Measurements from ENCODE around the gene MYLIP.
"Not testable (repeated sequence)": the region's sequence is repeated elsewhere in the genome, so short reads cannot be mapped to it uniquely, and the experiment has no call there.

The MYLIP gene

DNA sequence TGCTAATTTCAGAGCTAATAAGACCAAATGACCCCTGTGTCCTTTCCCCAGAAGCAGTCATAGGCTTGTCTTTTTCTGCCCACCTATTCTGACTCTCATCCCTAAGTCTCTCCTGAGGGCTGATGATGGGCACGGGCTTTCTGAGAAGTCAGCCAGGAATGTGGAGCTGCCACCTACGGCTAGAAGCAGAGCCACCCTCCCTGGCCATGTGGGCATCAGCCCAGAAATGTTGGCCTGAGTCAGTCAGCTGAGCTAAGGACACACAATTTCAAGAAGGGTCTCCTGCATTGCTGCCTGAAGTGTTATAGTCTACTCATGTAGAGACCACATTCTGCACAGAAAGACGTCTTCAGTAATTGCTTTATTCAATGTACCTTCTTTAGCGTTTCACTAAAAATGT is 17.1 kb downstream of the MYLIP start:
- no peak for DNase-seq

DNA sequence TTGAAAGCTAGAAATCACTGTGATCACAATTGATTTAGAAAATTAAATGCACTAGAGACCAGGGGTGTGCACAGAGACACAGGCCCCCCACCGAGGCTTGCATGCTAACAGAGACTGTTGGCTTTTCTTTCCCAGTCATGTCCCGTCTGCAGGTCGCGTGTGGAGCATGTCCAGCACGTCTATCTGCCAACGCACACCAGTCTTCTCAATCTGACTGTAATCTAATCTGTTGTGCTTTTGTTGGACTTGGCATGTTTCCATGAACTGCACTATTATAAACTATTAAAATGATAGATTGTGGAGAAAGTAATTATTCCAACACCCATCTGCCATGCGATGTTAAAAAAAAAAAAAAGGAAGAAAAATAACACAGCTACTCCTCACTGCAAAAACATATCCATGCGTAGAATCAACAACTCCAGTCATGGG is 17.7 kb downstream of the MYLIP start:
- peak; percentile 14 for DNase-seq

- no peak for DNase-seq
These were observed 19.6 kb downstream of the MYLIP start for GRCh38 chr6:16148498-16148897.

DNA sequence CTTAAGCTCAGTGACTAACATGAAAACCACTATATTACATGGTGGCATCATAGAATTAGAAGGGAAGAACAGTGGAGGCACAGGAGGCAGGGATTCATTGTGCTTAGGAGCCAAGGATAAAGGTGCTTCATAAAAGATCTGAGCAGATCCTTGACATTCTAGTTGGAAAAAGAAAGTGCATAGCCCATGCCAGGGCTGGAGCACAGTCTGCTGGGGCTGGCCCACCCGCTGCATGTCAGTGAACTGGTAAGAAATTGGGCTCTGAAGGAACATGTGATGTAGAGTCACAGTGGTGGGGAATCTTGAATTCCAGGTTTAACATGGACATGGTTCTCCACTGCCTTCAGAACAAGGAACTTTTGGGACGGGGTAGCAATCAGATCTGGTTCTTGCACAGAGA is 20.4 kb downstream of the MYLIP start:
- DNase-seq: no peak

DNA sequence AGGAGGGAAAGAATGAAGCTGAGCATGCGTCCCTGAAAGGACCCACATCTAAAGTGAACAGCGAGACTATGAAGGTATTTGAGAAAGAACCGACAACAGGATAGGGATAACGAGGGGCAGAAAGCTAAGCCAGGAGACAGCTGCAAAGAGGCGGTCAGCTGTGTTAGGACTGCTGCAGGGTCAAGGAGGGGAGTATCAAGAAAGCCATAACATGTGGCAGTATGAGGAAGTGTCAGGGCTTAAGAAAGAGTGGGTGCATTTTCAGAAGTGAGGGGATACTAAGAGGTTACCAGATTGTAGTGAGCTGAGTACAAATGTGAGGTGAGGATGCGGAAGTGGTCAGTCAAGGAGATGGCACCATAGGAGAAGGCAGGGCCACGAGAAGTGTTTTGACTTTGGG is 21.2 kb downstream of the MYLIP start:
- no peak for DNase-seq

- no peak for DNase-seq
These were observed 24.4 kb downstream of the MYLIP start for GRCh38 chr6:16153211-16153820.

GRCh38 chr6:16154904-16155303 is 26.0 kb downstream of the MYLIP start:
- DNase-seq: no peak

GRCh38 chr6:16157492-16157891 is 28.6 kb downstream of the MYLIP start:
- no peak for DNase-seq

DNA sequence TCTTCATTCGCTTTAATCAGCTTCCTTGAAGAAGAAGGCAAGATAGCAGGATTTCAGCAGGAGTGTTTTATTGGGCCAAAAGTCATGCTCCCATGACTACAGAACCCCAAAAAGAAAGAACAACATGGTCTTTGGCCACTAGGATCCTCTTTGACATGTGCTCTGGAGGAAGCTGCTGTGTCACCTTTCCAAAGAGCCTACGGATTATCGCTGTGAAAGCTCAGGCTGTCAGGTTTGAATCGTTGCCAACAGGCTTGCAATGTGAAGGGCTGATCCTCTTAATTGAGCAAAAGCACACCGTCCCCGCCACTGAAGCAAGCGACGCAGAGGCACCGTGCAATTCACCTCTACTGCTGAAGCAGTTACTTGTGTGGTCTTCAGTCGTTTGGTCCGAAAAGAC is 29.0 kb downstream of the MYLIP start:
- peak; percentile 75 for DNase-seq

DNA sequence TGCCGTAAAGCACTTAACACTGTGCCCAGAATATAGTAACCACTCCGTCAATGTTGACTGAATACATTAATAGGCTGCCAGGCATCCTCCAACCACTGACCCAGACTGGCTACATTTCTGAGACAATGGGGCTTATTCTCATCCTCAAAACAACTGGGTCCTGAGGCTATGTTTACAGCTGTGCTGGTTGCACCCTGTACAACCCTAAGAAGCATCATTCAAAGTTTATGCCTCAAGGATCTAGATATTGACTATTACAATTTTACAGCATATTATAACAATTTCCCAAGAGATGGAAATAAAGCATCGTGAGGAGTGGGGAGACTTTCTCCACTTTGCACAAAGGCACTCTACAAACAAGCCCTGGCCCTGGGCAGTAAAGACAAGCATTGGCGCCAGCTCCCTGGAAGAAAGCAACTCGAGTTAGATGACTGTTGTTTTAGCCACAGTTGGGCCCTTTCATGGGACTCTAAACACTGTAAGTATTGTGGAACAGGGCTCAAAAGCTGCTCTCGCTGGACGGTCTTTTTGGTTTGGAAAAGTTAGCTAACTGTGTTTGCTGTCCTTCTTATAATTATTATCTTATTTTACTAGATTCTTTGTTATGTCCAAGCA is 30.2 kb downstream of the MYLIP start:
- no peak for DNase-seq

GRCh38 chr6:16160794-16161193 is 31.9 kb downstream of the MYLIP start:
- DNase-seq: no peak

DNA sequence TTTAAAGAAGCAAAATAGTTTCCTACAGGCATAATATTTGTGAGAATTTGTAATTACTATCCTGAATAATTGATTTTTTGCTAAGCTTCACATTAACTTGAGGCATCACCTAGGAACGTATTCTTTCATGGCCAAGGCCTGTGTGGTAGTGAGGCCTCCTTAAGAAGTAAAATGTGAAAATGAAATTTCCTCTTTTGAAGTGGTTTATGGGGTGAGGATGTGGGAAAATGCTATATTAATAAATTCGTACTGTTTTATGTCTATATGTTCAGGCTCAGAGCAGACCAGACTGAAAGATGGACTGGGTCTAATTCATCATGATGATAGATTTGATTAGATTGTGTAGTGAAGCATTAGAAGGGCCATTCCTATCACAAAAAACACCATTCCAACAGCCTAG is 33.1 kb downstream of the MYLIP start:
- DNase-seq: no peak

DNA sequence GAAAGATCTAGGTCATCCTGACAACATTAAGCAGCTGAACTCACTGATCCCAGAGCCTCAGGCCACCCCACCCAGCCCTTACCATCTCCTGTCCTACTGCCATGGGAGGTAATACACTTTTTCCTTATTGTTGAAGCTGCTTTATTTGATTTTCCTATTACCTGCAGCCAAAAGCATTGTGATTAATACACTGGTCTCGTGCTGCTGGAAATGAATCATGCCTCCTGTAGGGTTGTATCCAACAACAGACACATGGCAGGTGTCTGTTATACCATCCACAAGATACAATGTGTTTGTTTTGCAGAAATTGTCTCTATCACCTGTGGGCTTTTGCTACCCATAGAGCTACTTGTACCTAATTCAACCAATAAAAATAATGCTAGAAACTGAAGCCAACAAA is 34.2 kb downstream of the MYLIP start:
- DNase-seq: no peak

GRCh38 chr6:16163535-16164300 is 34.8 kb downstream of the MYLIP start:
- no peak for DNase-seq

- DNase-seq: no peak
These were observed 36.8 kb downstream of the MYLIP start for GRCh38 chr6:16165641-16166040.

DNA sequence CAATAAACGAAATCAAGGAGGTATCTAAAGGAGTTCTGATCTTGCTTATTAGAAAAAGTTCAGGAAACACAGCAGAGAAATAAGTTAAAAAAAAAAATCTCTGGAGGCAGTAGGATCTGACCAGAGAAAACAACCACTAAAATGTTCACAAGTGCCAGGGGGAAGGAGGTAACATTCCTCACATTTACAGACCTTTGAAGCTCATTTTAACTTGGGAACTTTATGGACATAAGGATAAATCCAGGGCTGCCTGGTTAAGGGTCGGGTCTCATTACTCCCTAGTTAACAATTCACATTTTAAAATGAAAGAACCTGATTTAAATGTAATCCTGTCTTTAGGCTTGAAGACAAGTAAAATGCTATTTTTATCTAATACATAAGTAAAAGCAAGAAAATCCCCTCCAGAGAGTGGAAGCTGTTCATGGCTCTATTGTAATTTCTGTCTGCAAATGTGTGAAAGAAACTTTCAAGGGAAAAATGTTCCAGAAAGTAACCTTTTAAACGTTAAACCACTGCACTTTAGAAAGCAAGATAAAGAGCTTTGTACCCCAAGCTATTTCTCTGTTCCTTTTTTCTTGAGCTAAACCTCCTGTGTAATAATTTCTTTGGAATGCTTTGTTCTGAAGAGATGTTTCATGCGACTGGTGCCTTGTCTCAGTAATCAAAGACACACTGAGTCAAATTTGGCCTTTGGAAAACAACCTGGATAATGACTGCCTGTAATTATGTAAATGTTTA is 38.2 kb downstream of the MYLIP start:
- DNase-seq: no peak

GRCh38 chr6:16168121-16168520 is 39.2 kb downstream of the MYLIP start:
- no peak for DNase-seq

DNA sequence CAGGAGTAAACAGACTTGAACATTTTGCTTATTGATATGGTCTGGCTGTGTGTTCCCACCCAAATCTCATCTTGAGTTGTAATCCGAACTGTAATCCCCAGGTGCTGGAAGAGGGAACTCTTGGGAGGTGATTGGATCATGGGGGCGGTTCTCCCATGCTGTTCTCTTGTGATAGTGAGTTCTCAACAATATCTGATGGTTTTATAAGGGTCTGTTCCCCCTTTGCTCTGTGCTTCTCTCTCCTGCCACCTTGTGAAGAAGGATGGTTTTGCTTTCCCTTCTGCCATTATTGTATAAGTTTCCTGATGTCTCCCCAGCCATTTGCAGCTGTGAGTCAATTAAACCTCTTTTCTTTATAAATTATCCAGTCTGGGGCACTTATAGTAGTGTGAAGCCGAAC is 40.0 kb downstream of the MYLIP start:
- DNase-seq: no peak

- no peak for DNase-seq
These were observed 42.5 kb downstream of the MYLIP start for GRCh38 chr6:16171400-16171799.

GRCh38 chr6:16173167-16173940 is 44.5 kb downstream of the MYLIP start:
- DNase-seq: no peak

DNA sequence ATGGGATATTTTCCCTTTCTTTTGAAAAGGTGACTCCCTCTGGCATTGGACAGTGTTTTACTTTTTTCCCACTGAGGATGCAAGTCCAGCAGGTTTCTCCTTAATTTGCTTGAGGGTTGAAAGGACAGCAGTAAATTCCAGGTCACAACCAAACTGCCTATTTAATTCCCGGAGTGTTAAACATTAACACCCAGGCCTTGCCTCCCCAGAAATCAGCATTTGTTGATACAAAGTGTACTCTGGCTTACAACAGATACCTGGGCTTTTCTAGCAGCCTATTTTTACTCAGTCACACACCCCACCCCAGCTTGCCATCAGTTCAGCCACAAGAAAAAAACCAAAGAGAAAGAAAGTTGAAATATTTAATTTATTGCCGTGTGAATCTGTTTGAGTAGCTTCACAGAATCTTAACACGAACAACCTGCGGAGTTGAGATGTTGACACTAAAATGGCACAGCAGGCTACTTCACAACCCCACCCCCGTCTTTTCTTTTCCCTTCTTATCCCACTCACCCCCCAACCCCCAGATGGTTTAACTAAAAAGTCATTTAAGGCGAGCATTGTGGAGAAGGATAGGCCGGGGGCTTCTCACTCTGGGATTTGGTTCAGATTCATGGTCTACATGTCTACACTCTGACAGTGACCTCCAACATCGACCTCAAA is 45.7 kb downstream of the MYLIP start:
- no peak for DNase-seq

GRCh38 chr6:16176600-16176999 is 47.7 kb downstream of the MYLIP start:
- not testable (repeated sequence) for DNase-seq
